Muscle of leg (tissue), 11 donors: Measurements from ENCODE around the gene CCL11. TPM values are rescaled to one million over a fixed set of nuclear protein-coding genes. Genes with fewer than 3 reads are reported as not detected.

Experiments used
- DNase-seq: peaks from one replicate; pipeline ENCODE4 v3.0.0; 2013
- H3K27ac ChIP-seq: one replicate; pipeline ENCODE4 v1.5.1; 2013; ENCODE audit warnings: mild to moderate bottlenecking, low read length, control low read depth
- H3K27me3 ChIP-seq: one replicate; pipeline ENCODE4 v1.6.1; 2013; ENCODE audit warnings: low read length; ENCODE audit not compliant: control insufficient read depth, insufficient read depth
- H3K36me3 ChIP-seq: one replicate; pipeline ENCODE4 v1.6.1; 2013; ENCODE audit warnings: low read length; ENCODE audit not compliant: control insufficient read depth, insufficient read depth
- H3K4me1 ChIP-seq: one replicate; pipeline ENCODE4 v1.6.1; 2013; ENCODE audit warnings: low read length; ENCODE audit not compliant: control insufficient read depth, insufficient read depth
- H3K4me3 ChIP-seq: one replicate; pipeline ENCODE4 v1.5.1; 2013; ENCODE audit warnings: low read length, control low read depth
- H3K9me3 ChIP-seq: replicated peaks from 2 replicates; pipeline ENCODE4 v1.6.1; 2013; ENCODE audit warnings: low read depth, low read length; ENCODE audit not compliant: control insufficient read depth
- WGBS: methylation state at CpG from one replicate; pipeline ENCODE4 v1.1.5; 2013; ENCODE audit warnings: missing lambda C conversion rate; ENCODE audit not compliant: insufficient coverage; 5-methylcytosine and 5-hydroxymethylcytosine counted together
- polyA plus RNA-seq, 8 donors: library from polyadenylated mRNA; unstranded; fragments of 120-200 nt; gene quantifications; one replicate each; pipeline versions ENCODE4 v1.2.1 to v1.2.3, GENCODE V29; 2013; ENCODE audit warnings: inconsistent platforms in 1 of 8, low replicate concordance in 1 of 8; ENCODE audit not compliant: insufficient read length in 8 of 8, insufficient read depth in 1 of 8
- total RNA-seq: library from RNA; stranded (reverse); fragments of 120-200 nt; gene quantifications from one replicate; pipeline ENCODE4 v1.2.4, GENCODE V29; 2013

CCL11 gene
- total and polyA plus RNA-seq, 9 donors, result 0.09 to 0.47 (median 0.29) TPM; not detected in 2

DNA sequence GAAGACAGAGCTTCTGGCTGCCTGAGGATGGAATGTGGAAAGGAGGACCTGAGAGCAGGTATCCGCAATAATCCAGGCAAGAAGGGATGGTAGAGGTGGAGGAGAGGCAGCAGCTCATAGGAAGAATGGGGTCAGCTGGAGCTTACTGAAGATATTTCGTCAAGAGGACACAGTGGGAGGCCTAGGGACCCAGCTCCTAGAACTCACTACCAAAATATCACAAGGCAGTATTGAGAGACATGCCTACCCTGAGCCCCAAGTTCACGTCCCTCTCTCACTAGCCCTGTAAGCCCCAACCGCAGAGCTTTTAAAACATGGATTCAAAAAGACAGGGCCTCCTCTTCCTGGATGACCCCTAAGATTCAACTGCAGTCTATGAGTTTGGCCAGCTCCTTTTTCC lies 19.5 kb downstream of the CCL11 start:
- Histone ChIP-seq H3K4me3 (no peak overlapping the region), H3K27ac (no peak overlapping the region), H3K4me1 (peaks cover 30% of the 10 kb centered on the region), H3K9me3 (no peaks in the 10 kb centered on the region), H3K36me3 (no peaks in the 10 kb centered on the region), H3K27me3 (no peaks in the 10 kb centered on the region)
- no peak for DNase-seq
- WGBS, result 93% methylated on average over 2 of the region's 4 CpGs

DNA sequence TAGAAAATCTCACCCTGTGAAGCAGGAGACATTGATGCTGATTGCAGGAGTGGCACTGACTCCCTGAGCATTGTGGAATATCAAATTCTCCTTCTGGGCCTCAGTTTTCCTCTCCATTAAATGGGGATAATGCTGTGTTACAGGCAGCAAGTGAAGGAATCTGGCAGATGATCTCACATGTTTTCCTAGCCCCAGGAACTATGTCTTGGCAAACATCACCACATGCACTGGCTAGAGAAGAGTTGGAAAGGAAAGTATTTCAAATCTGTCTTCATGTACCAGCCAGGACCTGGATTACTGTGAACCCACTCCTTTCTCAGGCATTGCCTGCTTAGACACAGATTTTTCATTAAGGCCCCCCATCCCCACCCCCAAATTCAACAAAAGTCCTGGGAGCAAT lies 20.1 kb downstream of the CCL11 start:
- Histone ChIP-seq H3K27me3 (no peaks in the 10 kb centered on the region), H3K27ac (no peak overlapping the region), H3K4me1 (peaks cover 25% of the 10 kb centered on the region), H3K4me3 (no peak overlapping the region), H3K36me3 (no peaks in the 10 kb centered on the region), H3K9me3 (no peaks in the 10 kb centered on the region)
- no peak for DNase-seq

DNA sequence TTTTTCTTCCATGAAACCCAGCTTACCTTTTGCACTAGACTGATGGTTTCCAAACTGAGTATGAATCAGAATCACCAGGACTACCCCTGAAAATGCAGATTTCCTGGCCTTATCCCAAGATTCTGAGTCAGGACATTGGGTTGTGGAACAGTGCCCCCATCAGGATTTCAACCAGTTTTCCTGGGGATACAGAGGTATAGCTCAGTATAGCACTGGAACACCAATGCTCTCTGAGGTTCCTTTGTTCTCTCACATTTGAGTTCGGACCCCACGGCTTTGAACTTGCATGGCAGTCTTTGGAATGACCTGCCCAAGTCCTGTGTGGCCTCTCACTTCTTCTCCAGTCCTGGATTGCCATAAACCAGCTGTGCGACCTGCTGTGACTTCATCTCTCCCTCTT lies 20.9 kb downstream of the CCL11 start:
- Histone ChIP-seq H3K27me3 (no peaks in the 10 kb centered on the region), H3K9me3 (no peaks in the 10 kb centered on the region), H3K27ac (no peak overlapping the region), H3K4me3 (no peak overlapping the region), H3K36me3 (no peaks in the 10 kb centered on the region), H3K4me1 (peaks cover 22% of the 10 kb centered on the region)
- WGBS, result 54% methylated on average over 2 of the region's 3 CpGs
- DNase-seq, result peak; percentile 70

DNA sequence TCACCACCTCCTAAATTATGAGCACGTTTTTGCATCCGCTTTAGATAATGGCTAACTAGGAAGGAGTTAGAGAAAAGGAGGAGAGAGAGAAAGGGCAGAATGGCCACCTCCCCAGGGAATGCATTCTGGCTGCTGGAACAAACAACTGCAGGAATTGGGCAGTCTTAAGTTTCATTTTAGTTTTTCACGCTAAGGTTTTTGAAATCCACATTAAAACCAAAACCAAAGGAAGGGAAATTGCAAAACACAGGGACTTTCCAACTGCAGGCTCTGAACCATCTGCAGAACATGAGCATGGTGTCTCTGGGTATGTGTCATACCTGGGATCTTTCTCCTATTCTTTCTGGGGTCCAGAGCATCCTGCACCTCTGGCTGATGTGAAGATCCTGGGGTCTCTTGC lies 21.6 kb downstream of the CCL11 start:
- no peaks in the 10 kb centered on the region for H3K27me3 ChIP-seq
- WGBS, result no CpG with 5 or more reads among the region's 3 CpGs
- H3K4me1 ChIP-seq, result peaks cover 17% of the 10 kb centered on the region
- H3K36me3 ChIP-seq, result no peaks in the 10 kb centered on the region
- H3K4me3 ChIP-seq, result no peak overlapping the region
- DNase-seq, result peak; percentile 37
- no peak overlapping the region for H3K27ac ChIP-seq
- no peaks in the 10 kb centered on the region for H3K9me3 ChIP-seq

DNA sequence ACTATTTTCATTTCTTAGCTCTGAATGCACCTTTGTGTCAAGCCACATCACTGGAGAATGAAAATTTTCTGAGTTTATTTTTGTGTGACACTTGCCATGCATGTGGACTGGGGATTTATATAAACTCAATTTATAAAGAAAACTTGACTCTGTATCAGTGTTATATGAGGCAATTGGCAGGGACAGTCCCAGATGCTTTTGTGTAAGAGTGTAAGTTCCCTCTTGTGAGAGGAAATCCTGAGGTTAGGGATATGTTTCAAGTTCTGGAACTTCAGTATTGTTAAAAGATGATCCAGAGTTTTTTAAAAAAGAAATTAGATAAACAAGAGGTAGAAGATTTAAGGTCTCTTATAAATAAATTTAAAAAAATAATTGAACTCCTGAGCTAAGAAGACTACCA lies 22.8 kb downstream of the CCL11 start:
- DNase-seq, result peak; percentile 16
- Histone ChIP-seq H3K36me3 (no peaks in the 10 kb centered on the region), H3K9me3 (no peaks in the 10 kb centered on the region), H3K27me3 (no peaks in the 10 kb centered on the region), H3K4me1 (peaks cover 21% of the 10 kb centered on the region), H3K4me3 (no peak overlapping the region), H3K27ac (no peak overlapping the region)

DNA sequence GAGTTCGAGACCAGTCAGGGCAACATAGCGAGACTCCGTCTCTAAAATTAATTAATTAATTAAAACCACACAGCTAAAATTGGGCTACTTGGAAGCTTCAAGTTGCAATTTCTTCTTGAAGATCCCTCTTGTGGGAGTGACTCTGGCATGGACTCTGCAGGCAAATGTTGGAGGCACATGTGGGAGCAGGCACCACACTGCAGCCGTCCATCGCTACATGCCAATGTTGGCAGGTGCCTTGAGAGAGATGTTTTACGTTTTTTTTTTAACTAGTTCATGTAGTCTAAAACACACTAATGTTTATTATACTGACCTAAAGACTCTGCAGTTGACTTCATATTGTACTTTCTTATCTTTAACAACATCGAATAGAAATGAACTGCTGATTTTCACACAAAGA lies 25.7 kb downstream of the CCL11 start:
- no peak for DNase-seq
- Histone ChIP-seq H3K27me3 (no peaks in the 10 kb centered on the region), H3K9me3 (no peaks in the 10 kb centered on the region), H3K36me3 (no peaks in the 10 kb centered on the region), H3K4me3 (no peak overlapping the region), H3K4me1 (peaks cover 28% of the 10 kb centered on the region), H3K27ac (no peak overlapping the region)
- WGBS, result no CpG with 5 or more reads among the region's 7 CpGs

DNA sequence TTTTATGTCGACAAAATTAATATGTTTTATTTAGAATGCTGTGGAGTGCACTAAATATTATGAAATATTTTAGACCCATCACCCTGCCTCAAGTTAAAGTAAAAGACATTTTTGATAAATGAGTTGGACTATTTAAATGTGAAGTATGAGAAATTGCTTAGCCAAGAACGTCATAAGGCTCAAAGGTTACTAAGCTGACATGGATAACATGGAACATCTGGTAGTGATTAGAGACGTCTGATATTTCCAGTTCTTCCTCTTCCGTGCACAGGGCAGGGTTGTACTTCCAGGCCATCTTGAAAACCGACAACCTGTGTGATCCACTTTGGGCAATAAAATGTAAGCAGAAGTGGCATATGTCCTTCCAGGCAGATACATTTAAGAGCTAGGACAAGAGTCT lies 26.5 kb downstream of the CCL11 start:
- H3K27ac ChIP-seq, result no peak overlapping the region
- no peaks in the 10 kb centered on the region for H3K36me3 ChIP-seq
- 0% methylated on average over 2 of the region's 5 CpGs for WGBS
- H3K4me1 ChIP-seq, result peaks cover 24% of the 10 kb centered on the region
- no peaks in the 10 kb centered on the region for H3K27me3 ChIP-seq
- DNase-seq, result peak; percentile 50
- no peak overlapping the region for H3K4me3 ChIP-seq
- H3K9me3 ChIP-seq, result no peaks in the 10 kb centered on the region

DNA sequence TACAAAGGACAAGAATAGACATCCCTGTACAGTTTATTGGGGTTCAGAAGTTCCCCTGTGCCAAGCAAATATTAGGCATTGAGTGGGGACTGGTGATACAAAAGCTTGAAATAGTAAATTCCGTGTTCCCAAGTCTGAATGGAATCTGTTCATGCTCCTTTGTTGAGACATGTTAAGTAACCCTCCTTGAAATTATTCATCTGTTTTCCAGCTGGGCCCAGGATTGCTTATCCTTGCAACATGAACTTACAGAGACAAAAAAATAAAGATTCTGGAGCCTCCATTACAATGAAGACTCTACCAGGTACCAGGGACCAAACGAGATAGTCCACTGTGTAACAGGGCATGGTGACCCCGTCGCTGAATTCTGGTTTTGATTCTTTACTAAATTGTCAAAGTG lies 27.6 kb downstream of the CCL11 start:
- DNase-seq, result no peak
- Histone ChIP-seq H3K4me3 (no peak overlapping the region), H3K27ac (no peak overlapping the region), H3K27me3 (no peaks in the 10 kb centered on the region), H3K4me1 (peaks cover 18% of the 10 kb centered on the region), H3K9me3 (no peaks in the 10 kb centered on the region), H3K36me3 (no peaks in the 10 kb centered on the region)
- WGBS, result 72% methylated on average over 3 of the region's 4 CpGs

DNA sequence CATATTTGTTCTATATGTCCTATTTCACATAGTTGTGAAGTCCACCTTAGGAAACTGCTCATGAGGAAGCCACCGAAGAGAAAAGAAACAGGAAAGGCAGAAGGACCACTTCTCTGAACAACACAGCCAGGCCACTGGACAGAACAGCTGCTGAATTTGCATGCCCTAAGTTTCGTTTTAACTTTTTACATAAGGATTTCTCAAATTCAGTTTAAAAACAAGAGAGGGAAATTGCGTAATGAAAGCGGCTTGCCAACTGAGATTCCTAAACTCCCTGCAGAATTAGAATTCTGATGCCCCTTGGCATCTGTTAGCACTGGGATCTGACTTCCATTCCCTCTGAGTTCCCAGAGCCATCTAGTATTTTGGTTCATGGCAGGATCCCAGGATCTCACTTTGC lies 28.7 kb downstream of the CCL11 start:
- H3K4me1 ChIP-seq, result peaks cover 20% of the 10 kb centered on the region
- H3K27ac ChIP-seq, result peak overlapping the region; percentile 73
- peak; percentile 85 for DNase-seq
- no peaks in the 10 kb centered on the region for H3K27me3 ChIP-seq
- no peaks in the 10 kb centered on the region for H3K9me3 ChIP-seq
- no peak overlapping the region for H3K4me3 ChIP-seq
- H3K36me3 ChIP-seq, result no peaks in the 10 kb centered on the region
- 45% methylated on average over 2 of the region's 4 CpGs for WGBS

DNA sequence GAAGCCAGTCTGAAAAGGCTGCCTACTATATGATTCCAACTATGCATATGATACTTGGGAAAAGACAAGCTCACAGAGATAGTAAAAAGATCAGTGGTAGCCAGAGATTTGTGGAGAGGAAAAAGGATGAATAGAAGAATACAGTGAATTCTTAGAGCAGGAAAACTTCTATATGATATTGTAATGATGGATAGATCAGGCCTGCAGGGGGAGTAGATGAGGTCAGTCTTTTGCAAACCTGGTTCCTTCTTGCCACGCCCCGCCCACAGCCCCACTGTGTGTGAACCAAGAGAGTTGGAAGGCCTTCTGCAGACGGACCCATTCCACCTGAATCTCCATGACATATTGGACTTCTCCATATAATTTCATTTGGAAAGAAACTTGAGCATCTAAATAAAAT lies 32.9 kb downstream of the CCL11 start:
- peaks cover 13% of the 10 kb centered on the region for H3K4me1 ChIP-seq
- H3K27me3 ChIP-seq, result no peaks in the 10 kb centered on the region
- DNase-seq, result no peak
- no peaks in the 10 kb centered on the region for H3K36me3 ChIP-seq
- H3K4me3 ChIP-seq, result no peak overlapping the region
- WGBS, result 60% methylated on average over 2 of the region's 3 CpGs
- no peak overlapping the region for H3K27ac ChIP-seq
- no peaks in the 10 kb centered on the region for H3K9me3 ChIP-seq

DNA sequence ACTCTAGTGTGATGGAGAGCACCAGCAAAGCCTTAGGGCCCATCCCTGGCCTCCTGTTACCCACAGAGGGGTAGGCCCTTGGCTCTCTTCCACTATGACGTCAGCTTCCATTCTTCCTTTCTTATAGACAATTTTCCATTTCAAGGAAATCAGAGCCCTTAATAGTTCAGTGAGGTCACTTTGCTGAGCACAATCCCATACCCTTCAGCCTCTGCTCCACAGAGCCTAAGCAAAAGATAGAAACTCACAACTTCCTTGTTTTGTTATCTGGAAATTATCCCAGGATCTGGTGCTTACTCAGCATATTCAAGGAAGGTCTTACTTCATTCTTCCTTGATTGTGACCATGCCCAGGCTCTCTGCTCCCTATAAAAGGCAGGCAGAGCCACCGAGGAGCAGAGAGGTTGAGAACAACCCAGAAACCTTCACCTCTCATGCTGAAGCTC lies 33.5 kb downstream of the CCL11 start, which contains the start of gene CCL8:
CCL8 (plus strand) TSS at position 397 of the 445 bp plus-strand sequence. CDS start 67 bp downstream, outside the sequence.
- DNase-seq, result peak; percentile 66
- peak within 1 kb of the TSS; percentile 57 for H3K27ac ChIP-seq
- peaks cover 8% of the 10 kb centered on the region for H3K4me1 ChIP-seq
- no peaks in the 10 kb centered on the region for H3K36me3 ChIP-seq
- 69% methylated on average over 2 of the region's 2 CpGs for WGBS
- H3K27me3 ChIP-seq, result no peaks in the 10 kb centered on the region
- H3K9me3 ChIP-seq, result no peaks in the 10 kb centered on the region
- H3K4me3 ChIP-seq, result no peak within 1 kb of the TSS
